Tibial nerve (tissue), 4 donors: ENCODE measurements around the gene TRIM28. TPM values are rescaled to one million over a fixed set of nuclear protein-coding genes. Genes with fewer than 3 reads are reported as not detected.

Experiments
- DNase-seq, 2 donors: peaks; one replicate each; pipeline ENCODE4 v3.0.0-alpha.2; 2019; ENCODE audit warnings: low spot score in 2 of 2
- H3K27ac ChIP-seq, 4 donors: fragments of 200-600 bp; sonication (generic) in 3 of 4; one replicate each; pipeline ENCODE4 v1.5.1; 2017 to 2019; ENCODE audit warnings: mild to moderate bottlenecking in 1 of 4
- H3K27me3 ChIP-seq, 2 donors: fragments of 200-600 bp; sonication (generic) in 1 of 2; one replicate each; pipeline versions ENCODE4 v1.5.1 to v1.6.0; 2017 to 2019
- H3K36me3 ChIP-seq, 3 donors: fragments of 200-600 bp; sonication (generic); one replicate each; pipeline ENCODE4 v1.5.1; 2018 to 2019
- H3K4me1 ChIP-seq, 4 donors: fragments of 200-600 bp; sonication (generic) in 3 of 4; one replicate each; pipeline ENCODE4 v1.5.1; 2017 to 2019
- H3K4me3 ChIP-seq, 4 donors: fragments of 200-600 bp; sonication (generic) in 3 of 4; one replicate each; pipeline ENCODE4 v1.5.1; 2017 to 2019; ENCODE audit warnings: mild to moderate bottlenecking in 1 of 4, moderate library complexity in 1 of 4
- H3K9me3 ChIP-seq, 4 donors: fragments of 200-600 bp; sonication (generic) in 3 of 4; one replicate each; pipeline ENCODE4 v1.5.1; 2017 to 2019
- EP300 ChIP-seq, 2 donors: sonication (generic); formaldehyde crosslinking; IDR thresholded peaks; one replicate each; pipeline ENCODE4 v1.6.1; 2017; ENCODE audit warnings: antibody characterized with exemption in 2 of 2, mild to moderate bottlenecking in 1 of 2
- POLR2A ChIP-seq, 2 donors: fragments of 450-650 bp; IDR thresholded peaks; one replicate each; pipeline ENCODE4 v1.6.1; 2017; ENCODE audit warnings: antibody characterized with exemption in 2 of 2, mild to moderate bottlenecking in 2 of 2, moderate library complexity in 2 of 2
- WGBS, 2 donors: methylation state at CpG; one replicate each; pipeline ENCODE4 v1.1.5; 2018; 5-methylcytosine and 5-hydroxymethylcytosine counted together
- total RNA-seq, 4 donors: library from RNA; depleted of rRNA; stranded (reverse); fragments of >200 nt; gene quantifications; one replicate each; pipeline ENCODE4 v1.1.0, GENCODE V29; 2016
- TF ChIP-seq, protein P1 (sequence below), 5 experiments: fragments of 200-600 bp in 3 of 5; fragments of 450-650 bp in 2 of 5; sonication (generic) in 3 of 5; IDR thresholded peaks; one replicate each; pipeline ENCODE4 v1.5.1; 2016 to 2019; ENCODE audit warnings: antibody characterized with exemption in 5 of 5, mild to moderate bottlenecking in 3 of 5, moderate library complexity in 2 of 5

Gene TRIM28
- total RNA-seq, 4 donors from 2014 or later = 136 to 299 (median 159) TPM

DNA sequence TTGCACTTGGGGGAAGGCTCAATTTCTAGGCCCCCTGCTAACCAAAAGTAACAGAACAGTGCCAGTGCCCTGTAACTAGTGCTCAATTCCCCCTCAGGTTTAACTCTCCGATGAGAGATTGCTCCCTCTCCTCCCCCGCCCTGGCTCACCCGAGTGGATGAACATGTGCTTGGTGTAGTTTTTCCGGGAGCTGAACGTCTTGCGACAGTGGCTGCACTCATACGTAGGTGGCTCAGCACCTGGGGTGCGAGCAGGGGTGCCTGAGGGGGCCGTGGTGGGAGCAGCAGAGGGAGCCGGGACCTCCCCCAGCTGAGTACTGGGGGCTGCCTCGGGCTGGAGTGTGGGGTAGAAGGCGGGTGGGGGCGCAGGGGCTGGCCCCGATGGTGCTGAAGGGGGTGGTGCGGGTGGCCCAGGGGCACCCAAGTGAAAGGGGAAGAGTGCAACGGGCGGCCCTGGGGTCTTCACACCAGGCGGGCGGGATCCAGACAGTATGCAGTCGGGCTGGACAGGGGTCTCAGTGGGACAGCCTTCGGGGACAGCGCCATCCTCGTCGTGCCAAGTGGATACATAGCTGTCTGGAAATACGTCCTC, 27.5 kb upstream of the TRIM28 start:
- Histone ChIP-seq H3K36me3 (peaks cover 0 to 37% (median 12%) of the 10 kb centered on the region in 3 donors), H3K4me1 (peaks cover 3 to 64% (median 23%) of the 10 kb centered on the region in 4 donors), H3K27ac (no peak overlapping the region), H3K9me3 (no peaks in the 10 kb centered on the region), H3K27me3 (no peaks in the 10 kb centered on the region), H3K4me3 (no peak overlapping the region)
- WGBS, 2 donors = 87 to 89% methylated on average over 25 of the region's 25 CpGs
- DNase-seq = no peak
- TF ChIP-seq EP300 (IDR thresholded peaks at IDR 0.05) (no peak), POLR2A (IDR thresholded peaks at IDR 0.05) (no peak)
- TF ChIP-seq, protein P1, sequence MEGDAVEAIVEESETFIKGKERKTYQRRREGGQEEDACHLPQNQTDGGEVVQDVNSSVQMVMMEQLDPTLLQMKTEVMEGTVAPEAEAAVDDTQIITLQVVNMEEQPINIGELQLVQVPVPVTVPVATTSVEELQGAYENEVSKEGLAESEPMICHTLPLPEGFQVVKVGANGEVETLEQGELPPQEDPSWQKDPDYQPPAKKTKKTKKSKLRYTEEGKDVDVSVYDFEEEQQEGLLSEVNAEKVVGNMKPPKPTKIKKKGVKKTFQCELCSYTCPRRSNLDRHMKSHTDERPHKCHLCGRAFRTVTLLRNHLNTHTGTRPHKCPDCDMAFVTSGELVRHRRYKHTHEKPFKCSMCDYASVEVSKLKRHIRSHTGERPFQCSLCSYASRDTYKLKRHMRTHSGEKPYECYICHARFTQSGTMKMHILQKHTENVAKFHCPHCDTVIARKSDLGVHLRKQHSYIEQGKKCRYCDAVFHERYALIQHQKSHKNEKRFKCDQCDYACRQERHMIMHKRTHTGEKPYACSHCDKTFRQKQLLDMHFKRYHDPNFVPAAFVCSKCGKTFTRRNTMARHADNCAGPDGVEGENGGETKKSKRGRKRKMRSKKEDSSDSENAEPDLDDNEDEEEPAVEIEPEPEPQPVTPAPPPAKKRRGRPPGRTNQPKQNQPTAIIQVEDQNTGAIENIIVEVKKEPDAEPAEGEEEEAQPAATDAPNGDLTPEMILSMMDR (IDR thresholded peaks at IDR 0.05) = no peak

DNA sequence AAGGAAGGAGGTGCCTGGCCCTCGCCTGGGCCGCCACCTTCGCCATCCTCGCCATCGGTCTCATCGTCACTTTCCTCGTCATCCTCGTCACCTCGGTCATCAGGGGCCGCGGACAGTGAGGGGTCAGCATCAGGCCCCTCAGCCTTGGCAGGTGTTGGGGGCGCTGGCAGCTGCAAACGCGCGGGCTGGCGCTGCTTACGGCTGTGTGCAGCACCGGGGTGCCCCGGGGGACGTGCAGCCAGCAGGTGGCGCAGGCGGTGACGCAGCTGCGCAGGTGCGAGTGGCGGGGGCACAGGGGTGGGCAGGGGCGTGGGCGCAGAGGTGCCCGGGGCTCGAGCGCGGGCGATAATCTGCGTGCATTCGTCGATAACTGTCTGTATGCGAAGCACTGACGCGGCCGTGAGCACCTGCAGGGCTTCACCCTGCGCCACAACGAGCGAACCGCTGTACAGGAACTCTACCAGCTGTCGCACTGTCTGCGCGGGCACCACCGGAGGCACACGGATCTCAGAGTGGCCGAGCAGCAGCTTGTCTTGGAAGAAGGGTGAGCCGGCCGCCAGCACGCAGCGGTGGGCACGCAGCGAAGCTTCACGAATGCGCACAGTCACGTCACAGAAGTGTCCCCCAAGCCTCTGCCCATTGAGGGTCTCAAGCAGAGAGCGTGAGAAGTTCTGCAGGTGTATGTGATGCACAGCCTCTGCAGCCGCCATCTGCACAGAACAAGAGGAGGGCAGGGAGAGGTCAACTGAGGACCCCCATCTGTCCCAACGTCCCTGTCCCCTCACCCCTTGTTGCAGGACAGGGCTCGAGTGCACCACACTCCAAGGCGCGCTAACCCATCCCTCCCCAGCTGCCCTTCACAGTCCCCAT, 26.7 kb upstream of the TRIM28 start:
- Histone ChIP-seq H3K27me3 (no peaks in the 10 kb centered on the region), H3K9me3 (no peaks in the 10 kb centered on the region), H3K36me3 (peaks cover 0 to 37% (median 12%) of the 10 kb centered on the region in 3 donors), H3K4me3 (no peak overlapping the region), H3K4me1 (peaks cover 3 to 64% (median 23%) of the 10 kb centered on the region in 4 donors), H3K27ac (peak overlapping the region in 1 of 4 donors; percentile 98)
- no peak for TF ChIP-seq EP300 (IDR thresholded peaks at IDR 0.05)
- TF ChIP-seq, protein P1 (IDR thresholded peaks at IDR 0.05) = no peak
- no peak for TF ChIP-seq POLR2A (IDR thresholded peaks at IDR 0.05)
- 90 to 91% methylated on average over 64 to 65 of the region's 65 CpGs for WGBS, 2 donors
- DNase-seq = no peak

DNA sequence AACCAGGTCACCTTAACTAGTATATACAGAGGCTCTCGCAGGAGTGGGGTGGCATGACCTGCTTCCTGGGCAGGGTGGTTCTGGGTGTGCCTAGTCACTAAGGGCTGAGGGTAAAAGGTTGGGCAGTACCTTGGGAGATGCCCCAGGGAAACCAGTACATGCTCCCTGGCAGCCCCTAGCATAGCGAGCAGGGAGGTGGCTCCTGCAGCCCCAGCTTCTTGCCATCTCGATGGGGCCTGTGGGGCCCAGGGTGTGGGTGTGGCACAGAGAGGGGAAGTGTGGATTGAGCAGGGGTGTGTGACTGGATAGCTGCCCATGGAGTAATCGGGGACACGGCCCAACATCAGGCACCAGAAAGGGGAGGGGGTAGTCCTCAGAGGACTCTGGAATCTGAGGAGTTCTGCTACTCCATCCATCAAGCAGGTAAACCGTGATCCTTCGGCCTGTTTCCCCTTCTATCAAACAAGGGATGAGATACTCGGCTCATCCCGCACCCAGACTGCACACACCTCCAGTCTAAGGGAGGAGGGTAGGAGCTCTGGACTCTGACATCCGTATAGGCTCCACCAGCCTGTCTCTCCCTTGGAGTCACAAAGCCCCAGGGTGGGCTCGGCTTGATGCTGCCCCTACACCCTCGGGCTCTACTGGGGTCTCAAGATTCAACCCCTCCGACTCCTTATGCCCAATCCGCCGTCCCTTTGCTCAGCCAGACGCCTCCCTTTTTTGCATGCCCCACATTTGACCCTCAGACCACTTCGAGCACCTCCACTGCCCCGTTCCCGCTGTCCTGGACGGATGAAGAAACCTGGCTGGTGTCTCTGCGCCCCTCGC, 25.4 kb upstream of the TRIM28 start:
- peaks cover 3 to 62% (median 22%) of the 10 kb centered on the region in 4 donors for H3K4me1 ChIP-seq
- WGBS, 2 donors = 8 to 9% methylated on average over 20 to 22 of the region's 22 CpGs
- H3K27ac ChIP-seq = peak overlapping the region; percentile 85 to 98 (median 94)
- no peaks in the 10 kb centered on the region for H3K27me3 ChIP-seq
- H3K4me3 ChIP-seq = peak overlapping the region; percentile 64 to 88 (median 64)
- no peaks in the 10 kb centered on the region for H3K9me3 ChIP-seq
- H3K36me3 ChIP-seq = peaks cover 0 to 33% (median 12%) of the 10 kb centered on the region in 3 donors
- TF ChIP-seq, protein P1 (IDR thresholded peaks at IDR 0.05) = peak in 3 of 5 experiments; percentile 11 to 50 (median 33)
- no peak for TF ChIP-seq EP300 (IDR thresholded peaks at IDR 0.05)
- no peak for DNase-seq

DNA sequence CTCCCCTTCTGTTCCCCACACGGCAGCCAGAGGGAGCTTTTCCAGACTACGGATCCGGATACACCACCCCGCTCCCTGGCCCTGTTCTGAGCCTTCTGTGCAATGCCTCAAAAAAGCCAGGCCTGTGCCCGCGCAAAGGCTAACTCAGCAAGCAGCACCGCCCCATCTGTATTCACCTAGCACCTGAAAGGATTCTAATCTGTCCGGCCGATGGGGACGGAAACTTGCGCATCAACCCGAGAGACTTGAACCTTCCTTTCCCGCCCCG, 24.8 kb upstream of the TRIM28 start:
- H3K9me3 ChIP-seq = no peaks in the 10 kb centered on the region
- WGBS, 2 donors = 0 to 1% methylated on average over 14 of the region's 14 CpGs
- H3K27me3 ChIP-seq = no peaks in the 10 kb centered on the region
- H3K4me3 ChIP-seq = peak overlapping the region; percentile 64 to 88 (median 64)
- peak; percentile 39 to 54 for DNase-seq
- H3K4me1 ChIP-seq = peaks cover 3 to 56% (median 20%) of the 10 kb centered on the region in 4 donors
- peak overlapping the region; percentile 85 to 98 (median 94) for H3K27ac ChIP-seq
- peaks cover 0 to 27% (median 12%) of the 10 kb centered on the region in 3 donors for H3K36me3 ChIP-seq
- no peak for TF ChIP-seq EP300 (IDR thresholded peaks at IDR 0.05)
- TF ChIP-seq, protein P1 (IDR thresholded peaks at IDR 0.05) = peak in 1 of 5 experiments; percentile 42
